A172 (cell line): ENCODE data around the gene RIT2. TPM values are rescaled to one million over a fixed set of nuclear protein-coding genes. Genes with fewer than 3 reads are reported as not detected.

Experiments used
- total RNA-seq: library from RNA; depleted of rRNA; stranded (reverse); fragments of >200 nt; shearing (Covaris generic); gene quantifications from 2 replicates; pipeline ENCODE4 v1.2.3, GENCODE V29; 2014; rRNA removed

Gene RIT2
- total RNA-seq, 1 experiment from 2014 or later, result not detected

Other genes with a start within 250 kb of the RIT2 start
- gene SYT4, start 161.8 kb upstream of the RIT2 start, total RNA-seq, result not detected in 2 replicates